ENCODE measurements around the gene UNC13B.
"Not testable (repeated sequence)": the region's sequence is repeated elsewhere in the genome, so short reads cannot be mapped to it uniquely, and the experiment has no call there.

UNC13B gene

GRCh38 chr9:35229066-35229778, 67.4 kb downstream of the UNC13B start:
- no peak for DNase-seq

- DNase-seq = no peak
Observed at GRCh38 chr9:35229779-35230143, 68.0 kb downstream of the UNC13B start.

GRCh38 chr9:35232867-35233544, 71.2 kb downstream of the UNC13B start:
- no peak for DNase-seq

GRCh38 chr9:35236692-35237091, 74.9 kb downstream of the UNC13B start:
- no peak for DNase-seq

GRCh38 chr9:35237311-35237710, 75.5 kb downstream of the UNC13B start:
- no peak for DNase-seq

GRCh38 chr9:35245945-35246344, 84.1 kb downstream of the UNC13B start:
- not testable (repeated sequence) for DNase-seq

GRCh38 chr9:35253075-35253474, 91.3 kb downstream of the UNC13B start:
- no peak for DNase-seq

GRCh38 chr9:35254237-35254636, 92.4 kb downstream of the UNC13B start:
- no peak for DNase-seq

GRCh38 chr9:35254984-35255857, 93.4 kb downstream of the UNC13B start:
- no peak for DNase-seq

- no peak for DNase-seq
Observed at GRCh38 chr9:35257986-35258659, 96.3 kb downstream of the UNC13B start.

GRCh38 chr9:35258660-35259474, 97.1 kb downstream of the UNC13B start:
- no peak for DNase-seq

- DNase-seq = no peak
Observed at GRCh38 chr9:35260186-35260585, 98.4 kb downstream of the UNC13B start.

- no peak for DNase-seq
Observed at GRCh38 chr9:35262064-35262463, 100.3 kb downstream of the UNC13B start.

- no peak for DNase-seq
Observed at GRCh38 chr9:35267710-35268109, 105.9 kb downstream of the UNC13B start.

GRCh38 chr9:35269919-35270318, 108.1 kb downstream of the UNC13B start:
- no peak for DNase-seq

- DNase-seq = no peak
Observed at GRCh38 chr9:35271637-35272036, 109.8 kb downstream of the UNC13B start.

GRCh38 chr9:35272989-35273388, 111.2 kb downstream of the UNC13B start:
- no peak for DNase-seq

GRCh38 chr9:35273591-35273990, 111.8 kb downstream of the UNC13B start:
- DNase-seq = no peak

- DNase-seq = no peak
Observed at GRCh38 chr9:35274993-35275392, 113.2 kb downstream of the UNC13B start.

- DNase-seq = no peak
Observed at GRCh38 chr9:35277171-35277520, 115.3 kb downstream of the UNC13B start.

GRCh38 chr9:35277628-35278359, 116.0 kb downstream of the UNC13B start:
- DNase-seq = no peak

GRCh38 chr9:35279946-35280345, 118.1 kb downstream of the UNC13B start:
- DNase-seq = no peak

Measured in NCI-H524 treated with DMSO at 0.1 percent for 48 hours (cell line).